ENCODE measurements around the gene SLC47A2.

The SLC47A2 gene

GRCh38 chr17:19647697-19648474 lies 68.5 kb downstream of the SLC47A2 start:
- TF ChIP-seq CTCF (IDR thresholded peaks at IDR 0.05; ENCODE audit: insufficient read depth, low read length, poor library complexity, severe bottlenecking) = no peak
- H3K4me3 ChIP-seq (replicated peaks; ENCODE audit: low read depth, low read length) = peak overlapping the region; percentile 80
- no peaks in the 10 kb centered on the region for H3K27me3 ChIP-seq (replicated peaks; ENCODE audit: control insufficient read depth, insufficient read depth, low read length)
- no peak for DNase-seq (ENCODE audit: extremely low read depth, insufficient read length)
- H3K36me3 ChIP-seq (ENCODE audit: control insufficient read depth, insufficient read depth, low read length) = no peaks in the 10 kb centered on the region

GRCh38 chr17:19646788-19647696 lies 69.3 kb downstream of the SLC47A2 start:
- H3K36me3 ChIP-seq (ENCODE audit: control insufficient read depth, insufficient read depth, low read length) = no peaks in the 10 kb centered on the region
- no peak for DNase-seq (ENCODE audit: extremely low read depth, insufficient read length)
- H3K27me3 ChIP-seq (replicated peaks; ENCODE audit: control insufficient read depth, insufficient read depth, low read length) = no peaks in the 10 kb centered on the region
- TF ChIP-seq CTCF (IDR thresholded peaks at IDR 0.05; ENCODE audit: insufficient read depth, low read length, poor library complexity, severe bottlenecking) = no peak
- no peak overlapping the region for H3K4me3 ChIP-seq (replicated peaks; ENCODE audit: low read depth, low read length)

GRCh38 chr17:19645734-19646201 lies 70.6 kb downstream of the SLC47A2 start:
- no peaks in the 10 kb centered on the region for H3K36me3 ChIP-seq (ENCODE audit: control insufficient read depth, insufficient read depth, low read length)
- H3K4me3 ChIP-seq (replicated peaks; ENCODE audit: low read depth, low read length) = no peak overlapping the region
- peak; percentile 91 for TF ChIP-seq CTCF (IDR thresholded peaks at IDR 0.05; ENCODE audit: insufficient read depth, low read length, poor library complexity, severe bottlenecking)
- DNase-seq (ENCODE audit: extremely low read depth, insufficient read length) = peak; percentile 28
- no peaks in the 10 kb centered on the region for H3K27me3 ChIP-seq (replicated peaks; ENCODE audit: control insufficient read depth, insufficient read depth, low read length)

GRCh38 chr17:19644493-19645210 lies 71.7 kb downstream of the SLC47A2 start:
- Histone ChIP-seq H3K4me3 (replicated peaks; ENCODE audit: low read depth, low read length) (no peak overlapping the region), H3K27me3 (replicated peaks; ENCODE audit: control insufficient read depth, insufficient read depth, low read length) (no peaks in the 10 kb centered on the region), H3K36me3 (ENCODE audit: control insufficient read depth, insufficient read depth, low read length) (no peaks in the 10 kb centered on the region)
- DNase-seq (ENCODE audit: extremely low read depth, insufficient read length) = no peak
- TF ChIP-seq CTCF (IDR thresholded peaks at IDR 0.05; ENCODE audit: insufficient read depth, low read length, poor library complexity, severe bottlenecking) = no peak

- Histone ChIP-seq H3K4me3 (replicated peaks; ENCODE audit: low read depth, low read length) (no peak overlapping the region), H3K36me3 (ENCODE audit: control insufficient read depth, insufficient read depth, low read length) (no peaks in the 10 kb centered on the region), H3K27me3 (replicated peaks; ENCODE audit: control insufficient read depth, insufficient read depth, low read length) (no peaks in the 10 kb centered on the region)
- DNase-seq (ENCODE audit: extremely low read depth, insufficient read length) = no peak
- TF ChIP-seq CTCF (IDR thresholded peaks at IDR 0.05; ENCODE audit: insufficient read depth, low read length, poor library complexity, severe bottlenecking) = no peak
These were observed 74.0 kb downstream of the SLC47A2 start for GRCh38 chr17:19642373-19642893.

Measured in GM06990 (cell line).